D721Med (cell line): Measurements from ENCODE around the gene LRRC41.

ENCODE experiments used
- DNase-seq: peaks from one replicate; pipeline ENCODE4 v3.0.0; 2011; ENCODE audit warnings: low spot score; ENCODE audit not compliant: insufficient read length
- FAIRE-seq: peaks from 2 replicates; lab custom pipeline; 2011; peaks lifted over from hg19 to GRCh38; lab: Jason Lieb, UNC
- CTCF ChIP-seq: IDR thresholded peaks from 2 replicates; pipeline ENCODE4 v1.5.1; 2012; ENCODE audit warnings: mild to moderate bottlenecking, control low read depth; ENCODE audit not compliant: insufficient read depth; ENCODE audit errors: missing control alignments

LRRC41 gene

GRCh38 chr1:46288485-46289133, 14.8 kb downstream of the LRRC41 start:
- FAIRE-seq (no peak), DNase-seq (no peak)
- no peak for TF ChIP-seq CTCF

GRCh38 chr1:46285730-46286477, 17.5 kb downstream of the LRRC41 start:
- TF ChIP-seq CTCF = no peak
- no peak for DNase-seq
- no peak for FAIRE-seq

GRCh38 chr1:46284597-46285564, 18.5 kb downstream of the LRRC41 start:
- DNase-seq = no peak
- no peak for TF ChIP-seq CTCF
- FAIRE-seq = no peak

- no peak for TF ChIP-seq CTCF
- DNase-seq = no peak
- FAIRE-seq = no peak
These were observed 19.4 kb downstream of the LRRC41 start for GRCh38 chr1:46284058-46284457.

GRCh38 chr1:46281021-46281420, 22.4 kb downstream of the LRRC41 start:
- TF ChIP-seq CTCF = no peak
- no peak for DNase-seq
- no peak for FAIRE-seq

- FAIRE-seq = no peak
- TF ChIP-seq CTCF = no peak
- no peak for DNase-seq
These were observed 23.3 kb downstream of the LRRC41 start for GRCh38 chr1:46280092-46280491.
